ENCODE results near the gene EHD4.
A peak's percentile ranks its signal among the peaks of the same experiment; 100 is the strongest.

Gene EHD4
- 95.5 reads per million, percentile 82 among the genes with 10 or more reads in this experiment for total RNA-seq

DNA sequence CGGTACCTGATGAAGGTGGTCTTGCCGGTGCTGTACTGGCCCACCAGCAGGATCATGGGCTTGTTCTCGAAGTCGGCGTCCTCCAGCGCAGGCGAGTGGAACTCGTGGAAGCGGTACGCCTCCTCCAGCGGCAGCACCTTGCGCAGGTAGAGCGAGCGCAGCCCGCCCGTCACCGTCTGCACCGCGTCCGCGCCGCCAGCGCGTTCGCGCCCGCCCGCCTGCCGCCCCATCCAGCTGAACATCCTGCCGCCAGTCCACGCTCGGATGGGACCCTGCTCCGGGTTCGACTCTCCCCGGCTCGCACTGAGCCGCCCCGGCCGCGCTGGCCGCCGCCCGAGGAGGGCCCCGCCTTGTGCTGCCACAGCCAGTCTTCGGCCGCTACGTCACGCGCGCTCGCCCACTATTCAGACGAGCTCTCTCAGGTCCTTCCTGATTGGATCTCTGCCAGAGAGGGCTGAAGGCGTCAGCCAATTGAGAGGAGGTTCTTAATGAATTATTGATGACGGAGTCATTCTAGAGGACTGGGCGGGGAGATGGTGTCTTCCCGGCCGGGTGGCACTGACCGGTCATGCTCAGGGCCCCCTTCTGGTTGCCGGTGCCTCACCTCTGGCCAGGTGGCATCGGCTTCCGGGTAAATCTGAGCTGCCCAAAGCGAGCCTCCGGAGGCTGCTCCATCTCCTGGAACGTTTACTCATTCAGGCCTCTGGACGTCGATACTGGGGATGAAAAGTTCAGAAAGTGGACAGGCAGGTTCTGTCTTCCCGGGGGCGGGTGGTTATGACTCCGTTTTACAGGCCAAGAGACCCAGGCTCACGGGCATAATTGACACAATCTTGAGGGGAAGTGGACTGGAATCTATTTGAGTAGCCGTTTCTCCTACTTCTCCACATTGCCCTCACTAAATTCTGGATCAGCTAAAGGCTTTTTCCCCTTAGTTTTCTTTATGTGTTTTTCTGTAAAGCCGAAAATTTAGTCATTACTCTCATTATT lies at the start of gene EHD4:
Gene EHD4, minus strand, starts transcription at position 305 of the 990 bp plus-strand sequence. Its CDS starts 63 bp downstream, at position 242.
- peak; percentile 91 for DNase-seq

DNA sequence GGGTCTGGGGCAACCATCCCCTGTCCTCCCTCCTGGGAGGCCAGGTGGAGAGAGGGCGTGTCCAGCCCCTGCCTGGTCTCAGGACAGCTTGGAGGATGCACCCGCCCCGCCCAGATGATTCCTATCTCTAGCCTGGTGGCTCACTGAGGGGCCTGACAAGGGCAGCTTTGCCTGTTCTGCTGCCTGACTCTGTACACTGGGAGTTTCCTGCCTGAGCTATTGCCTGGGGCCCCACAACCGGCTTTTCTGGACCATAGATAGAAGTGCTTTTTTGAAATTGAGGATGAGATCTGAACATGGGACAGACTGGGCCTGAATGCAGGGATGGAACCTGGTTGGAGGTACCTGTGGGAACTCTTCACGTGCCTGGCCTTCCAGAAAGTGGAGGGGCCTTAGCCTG lies 49.2 kb upstream of the EHD4 start:
- no peak for DNase-seq

DNA sequence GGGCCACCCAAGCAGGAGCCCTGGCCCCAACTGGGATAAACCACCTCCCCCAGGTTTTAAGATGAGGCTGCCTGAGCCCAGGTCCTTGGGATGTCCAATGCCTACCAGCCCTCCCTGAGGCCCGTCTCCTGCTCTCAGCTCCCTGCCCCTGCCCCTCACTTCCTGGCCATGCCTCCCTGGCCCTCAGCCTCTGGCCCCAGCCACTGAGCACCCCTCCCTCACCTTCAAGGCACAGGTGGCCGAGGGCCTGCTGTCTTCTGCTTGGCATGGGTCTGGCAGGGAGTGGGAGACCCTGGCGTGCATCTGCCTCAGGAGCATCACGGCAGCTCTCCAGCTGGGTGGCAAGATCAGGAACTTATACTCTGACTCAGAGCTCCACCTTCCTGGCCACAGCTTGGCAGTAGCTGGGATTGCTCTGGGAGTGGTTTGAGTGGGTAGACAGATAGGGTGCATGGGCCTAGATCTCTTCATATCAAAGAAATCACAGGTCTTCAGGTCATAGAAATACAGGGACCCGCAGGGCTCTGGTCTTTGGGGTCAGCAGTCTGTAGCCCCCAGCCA lies 48.4 kb upstream of the EHD4 start, which contains the start of gene PLA2G4E:
Gene PLA2G4E, minus strand, starts transcription at position 330 of the 561 bp plus-strand sequence. Its CDS starts 12 bp downstream, at position 318.
- DNase-seq: no peak

GRCh38 chr15:42018306-42019224 lies 46.2 kb upstream of the EHD4 start:
- no peak for DNase-seq

DNA sequence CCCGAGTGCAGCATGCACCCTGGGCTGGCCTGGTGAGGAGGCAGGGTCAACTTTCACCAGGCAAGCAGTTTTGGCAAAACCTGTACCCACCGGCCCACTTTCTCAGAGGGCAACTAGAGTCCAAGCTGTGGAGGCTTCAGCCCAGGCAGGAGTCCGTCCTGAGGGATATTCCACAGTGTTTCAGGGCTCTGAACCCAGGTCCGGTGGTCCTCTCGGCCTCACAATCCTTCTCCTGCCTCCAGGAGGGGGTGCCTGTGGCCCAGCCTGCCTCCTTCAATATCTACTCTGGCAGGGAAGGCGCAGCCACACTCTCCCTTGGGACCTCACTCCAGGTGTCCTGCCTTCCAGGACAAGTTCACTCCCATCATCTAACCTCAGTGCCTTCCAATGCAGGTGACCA lies 44.6 kb upstream of the EHD4 start:
- DNase-seq: no peak

DNA sequence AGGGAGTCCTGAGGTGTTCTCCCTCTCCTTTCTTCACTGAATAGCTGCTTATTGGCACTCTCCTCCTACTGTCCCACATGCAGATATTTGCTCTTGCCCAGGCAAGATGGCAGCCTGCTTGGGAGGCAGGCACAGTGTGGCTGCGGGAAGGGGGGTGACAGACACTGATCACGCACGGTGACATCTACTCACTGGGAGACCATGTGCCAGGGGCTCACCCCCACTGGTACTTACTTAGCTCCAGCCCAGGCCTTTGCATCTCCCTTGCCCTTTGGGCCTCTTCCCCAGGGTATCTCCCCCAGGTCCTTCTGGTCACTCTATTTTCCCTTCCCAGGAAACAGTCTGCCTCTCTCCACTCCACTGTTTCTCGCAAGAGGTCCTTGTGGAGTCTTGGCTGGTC lies 42.0 kb upstream of the EHD4 start:
- DNase-seq: no peak

DNA sequence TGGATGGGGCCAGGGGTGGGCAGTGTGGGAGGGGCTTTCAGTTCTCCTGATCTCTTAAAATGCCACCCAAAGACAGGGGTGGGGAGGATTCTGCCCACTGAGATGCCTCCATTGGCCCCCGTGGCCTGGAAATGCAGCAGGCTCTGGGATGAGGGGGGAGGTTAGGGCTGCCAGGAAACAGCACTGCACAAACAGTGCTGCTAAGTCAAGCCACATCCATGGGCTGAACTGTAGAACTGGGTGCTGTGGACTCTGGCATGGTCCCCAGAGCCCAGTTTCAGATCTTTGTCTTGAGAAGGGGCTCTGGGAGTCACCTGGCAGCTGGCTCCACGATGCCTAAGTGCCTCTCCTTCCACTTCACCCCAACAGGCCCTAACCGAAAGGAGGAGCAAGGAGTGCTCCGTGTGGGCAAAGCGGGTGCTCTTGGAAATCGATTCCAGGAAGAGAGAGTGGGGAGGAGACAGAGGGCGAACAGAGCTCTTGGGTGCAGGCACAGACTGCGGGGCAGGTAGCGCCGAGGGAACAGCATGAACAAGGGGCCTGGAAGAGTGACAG lies 40.6 kb upstream of the EHD4 start:
- no peak for DNase-seq

- no peak for DNase-seq
Measured at GRCh38 chr15:42012241-42012640, 39.9 kb upstream of the EHD4 start.

DNA sequence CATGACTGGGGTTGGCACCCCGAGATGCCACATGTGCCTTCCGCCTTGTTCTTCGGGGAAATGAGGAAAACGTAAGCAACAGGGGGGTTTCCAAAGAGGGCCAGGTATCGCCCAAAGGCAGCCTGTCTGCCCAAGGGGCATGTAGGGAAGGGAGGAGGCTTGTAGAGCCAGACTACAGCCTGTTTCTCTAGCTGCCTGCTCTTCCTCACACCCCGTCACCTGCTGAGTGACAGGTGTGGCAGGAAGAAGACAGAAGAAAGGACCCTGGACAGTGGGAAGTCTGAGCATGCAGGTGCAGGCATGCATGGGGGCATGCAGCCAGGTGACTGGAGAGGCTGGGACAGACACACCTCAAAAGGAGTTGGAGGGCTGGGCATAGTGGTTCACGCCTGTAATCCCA lies 38.7 kb upstream of the EHD4 start:
- DNase-seq: no peak

DNA sequence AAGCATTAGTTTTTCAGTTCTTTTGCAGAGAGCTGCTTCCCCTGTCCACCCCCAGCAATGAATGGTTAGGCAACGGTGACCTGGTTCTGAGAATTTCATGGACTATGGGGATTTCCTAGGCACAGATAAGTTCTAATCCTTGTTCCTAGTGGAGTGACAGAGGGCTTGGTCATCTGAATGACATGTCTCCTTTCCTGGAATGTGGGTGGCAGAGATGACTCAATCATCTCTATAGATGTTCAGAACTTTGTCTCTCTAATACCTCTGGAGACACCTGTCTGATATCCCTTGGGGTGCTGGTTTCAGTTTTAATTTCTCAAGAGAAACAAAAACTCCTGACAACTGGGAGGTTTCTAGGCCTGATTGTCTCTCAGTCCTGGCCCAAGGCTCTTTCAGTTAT lies 38.1 kb upstream of the EHD4 start:
- no peak for DNase-seq

GRCh38 chr15:42009474-42009873 lies 37.1 kb upstream of the EHD4 start:
- DNase-seq: no peak

DNA sequence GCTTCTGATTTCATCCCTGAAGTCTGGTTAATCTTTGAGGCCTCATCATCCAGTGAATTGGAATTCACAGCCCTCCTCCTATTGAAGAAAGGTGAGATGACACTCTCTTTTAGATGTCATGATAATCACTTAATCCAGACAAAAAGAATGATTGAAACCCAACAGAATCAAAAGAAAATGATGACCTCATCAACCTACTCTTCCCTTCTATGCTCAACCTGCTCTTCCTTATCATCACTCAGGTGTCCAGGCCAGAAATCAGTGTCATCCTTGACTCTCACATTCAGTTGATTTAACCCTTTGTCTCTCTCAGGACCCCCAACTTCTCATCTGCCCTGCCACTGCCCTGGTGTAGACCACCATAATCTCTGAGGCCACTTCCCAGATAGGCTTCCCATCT lies 36.7 kb upstream of the EHD4 start:
- DNase-seq: no peak

- DNase-seq: no peak
Measured at GRCh38 chr15:42007386-42007785, 35.0 kb upstream of the EHD4 start.

DNA sequence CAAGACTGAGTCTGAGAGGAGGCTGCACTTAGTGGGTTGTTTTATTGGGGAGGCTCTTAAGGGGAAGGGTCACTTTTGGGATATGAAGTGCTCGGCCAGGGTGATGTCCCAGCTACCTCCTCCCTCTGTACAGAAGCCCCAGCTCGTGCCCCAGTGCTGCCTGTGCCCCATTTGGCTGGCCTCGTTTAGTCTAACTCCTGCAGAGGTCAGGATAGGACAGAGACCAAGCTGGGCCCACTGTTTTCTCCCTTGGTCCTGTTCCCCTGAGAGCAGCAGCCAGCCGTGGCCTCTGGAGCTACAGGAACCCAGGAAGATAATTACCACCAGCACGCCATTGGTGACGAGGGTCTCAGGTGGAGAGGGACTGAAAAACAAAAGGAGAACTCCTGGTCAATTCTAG lies 30.0 kb upstream of the EHD4 start:
- DNase-seq: no peak

DNA sequence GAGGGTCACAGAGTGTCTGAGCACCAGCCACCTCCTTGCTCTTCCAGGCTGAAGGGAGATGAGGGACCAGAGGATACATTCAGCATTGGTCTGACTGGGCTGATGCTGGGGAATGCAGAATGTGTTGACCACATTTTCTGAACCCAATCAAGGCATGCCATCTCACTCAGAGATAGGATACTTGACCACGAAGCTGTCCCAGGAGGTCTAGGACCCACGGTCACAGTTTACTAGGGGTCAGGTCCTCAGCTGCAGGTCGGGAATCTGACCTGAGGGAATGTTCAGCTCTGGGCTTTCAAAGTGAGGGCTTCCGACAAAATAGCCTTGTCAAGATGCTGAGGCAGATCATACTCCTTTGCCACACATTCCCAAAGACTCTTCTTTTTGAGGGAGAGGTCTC lies 28.9 kb upstream of the EHD4 start:
- no peak for DNase-seq

DNA sequence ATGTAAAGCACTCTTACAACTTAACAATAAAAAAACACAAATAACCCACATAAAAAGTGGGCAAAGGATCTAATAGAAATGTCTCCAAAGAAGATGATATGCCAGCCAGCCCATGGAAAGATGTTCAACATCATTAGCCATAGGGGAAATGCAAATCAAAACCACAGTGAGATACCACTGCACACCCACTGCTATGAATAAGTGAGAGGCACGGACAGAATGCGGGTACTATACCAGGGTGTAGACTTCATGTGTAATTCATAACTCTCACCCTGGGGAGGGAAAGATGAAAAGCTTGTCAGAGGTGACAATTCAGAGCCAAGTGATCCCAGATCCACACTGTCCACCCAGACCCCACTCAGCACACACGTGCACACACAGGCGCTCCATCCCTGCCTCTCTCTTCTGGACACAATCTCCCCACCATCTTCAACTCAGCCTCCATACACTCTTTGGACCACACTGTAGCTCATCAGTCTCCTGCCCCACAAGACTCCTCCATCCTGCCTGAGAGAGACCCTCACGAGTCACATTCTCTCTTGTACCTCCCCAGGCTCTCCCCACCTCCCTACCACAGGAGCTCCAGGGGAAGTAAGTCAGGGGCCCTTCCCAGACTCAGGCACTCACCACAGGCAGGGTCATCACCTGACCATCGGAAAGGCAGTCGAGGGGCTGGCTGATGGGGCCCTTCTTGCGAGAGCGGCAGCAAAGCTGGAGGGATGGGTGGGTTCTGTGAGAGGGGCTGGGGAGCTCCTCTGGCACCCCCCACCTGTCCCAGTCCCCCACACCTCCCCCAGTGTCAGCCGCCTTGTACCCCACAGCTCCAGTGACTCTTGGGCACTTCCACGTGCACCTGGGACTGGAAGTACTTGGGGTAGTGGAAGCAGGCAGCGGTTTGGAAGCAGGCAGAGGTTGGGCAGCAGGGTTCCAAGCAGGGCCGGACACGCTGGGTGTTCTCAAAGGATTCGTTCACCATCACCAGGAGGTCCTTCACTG lies 27.2 kb upstream of the EHD4 start:
- DNase-seq: no peak

- DNase-seq: no peak
Measured at GRCh38 chr15:41997845-41998244, 25.5 kb upstream of the EHD4 start.

DNA sequence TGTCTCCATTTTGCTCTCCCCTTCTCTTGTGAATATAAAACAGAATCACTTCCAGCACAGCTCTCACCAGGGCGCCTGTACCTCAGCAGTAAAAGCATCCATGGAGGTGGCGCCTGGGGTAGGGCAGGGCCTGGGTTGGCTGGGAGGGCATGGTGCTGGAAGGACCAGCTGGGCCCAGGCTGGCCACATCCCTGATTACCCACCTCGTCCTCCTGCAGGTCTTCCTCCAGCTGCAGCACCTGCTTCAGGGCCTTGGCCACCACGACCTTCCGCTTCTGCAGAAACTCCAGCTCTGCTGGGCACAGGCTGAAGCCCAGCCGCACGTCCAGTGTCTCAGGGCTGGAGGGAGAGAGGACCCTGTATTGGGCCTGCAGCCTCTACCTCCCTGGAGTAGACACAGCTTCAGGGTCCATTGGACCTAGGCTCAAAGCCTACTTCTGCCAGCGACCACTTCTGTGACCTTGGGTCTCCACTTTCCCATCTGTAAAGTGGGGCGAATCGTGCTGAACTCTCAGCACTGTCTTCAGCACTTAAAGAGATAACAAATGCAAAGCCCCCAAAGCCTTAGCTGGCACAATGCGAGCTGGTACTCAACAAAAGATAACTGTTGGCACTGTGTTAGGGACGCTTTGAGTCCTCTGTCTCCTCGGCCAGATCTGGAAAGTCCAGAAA lies 24.7 kb upstream of the EHD4 start:
- no peak for DNase-seq

GRCh38 chr15:41996376-41996775 lies 24.0 kb upstream of the EHD4 start:
- DNase-seq: no peak

GRCh38 chr15:41995476-41995855 lies 23.1 kb upstream of the EHD4 start:
- DNase-seq: no peak

All from effector CD4-positive, alpha-beta T cell (primary cell).